Colonic mucosa (tissue), 4 donors: ENCODE results near the gene TMEM186. TPM values are rescaled to one million over a fixed set of nuclear protein-coding genes. Genes with fewer than 3 reads are reported as not detected.

Experiments used
- DNase-seq: peaks from one replicate; pipeline ENCODE4 v3.0.0-alpha.2; 2020
- H3K27ac ChIP-seq: fragments of 200-600 bp; one replicate; pipeline ENCODE4 v1.8.0; 2021
- H3K27me3 ChIP-seq: fragments of 200-600 bp; one replicate; pipeline ENCODE4 v1.8.0; 2021
- H3K36me3 ChIP-seq: fragments of 200-600 bp; one replicate; pipeline ENCODE4 v1.8.0; 2021
- H3K4me1 ChIP-seq: fragments of 200-600 bp; one replicate; pipeline ENCODE4 v1.8.0; 2021; ENCODE audit warnings: mild to moderate bottlenecking
- H3K4me3 ChIP-seq: fragments of 200-600 bp; one replicate; pipeline ENCODE4 v1.8.0; 2021
- H3K9ac ChIP-seq, 2 donors: one replicate each; pipeline ENCODE4 v1.7.0; 2013; ENCODE audit warnings: control low read depth in 2 of 2, low read depth in 2 of 2, low read length in 2 of 2
- H3K9me3 ChIP-seq: fragments of 200-600 bp; one replicate; pipeline ENCODE4 v1.8.0; 2021
- intact Hi-C: fragments of 100-400 bp; cut with DNase I; formaldehyde crosslinking; loops from one replicate; pipeline ENCODE4 v1.14.1; 2022
- total RNA-seq, 2 donors: library from RNA; stranded (reverse); fragmentation: NEBNext Ultra II Directional in 1 of 2; extraction: Animal tissue kit (Norgen Biotek cat#: 25700) in 1 of 2; gene quantifications; one replicate each; pipeline ENCODE4 v1.2.1, GENCODE V29; 2021
- TF ChIP-seq, protein P1 (sequence below): fragments of 200-600 bp; IDR thresholded peaks from one replicate; pipeline ENCODE4 v1.8.0; 2022; ENCODE audit warnings: antibody characterized with exemption, mild to moderate bottlenecking
- donor health status: healthy.
- donor health status: DM: no; HTN: no; CAD: no.
- donor health status: DM: no; HTN: no; CAD: no.

TMEM186 gene
- total RNA-seq, 2 donors from 2014 or later, result 11.9 to 20.3 TPM

- DNase-seq, result no peak
- Histone ChIP-seq H3K27me3 (no peaks in the 10 kb centered on the region), H3K4me3 (no peak overlapping the region), H3K4me1 (no peaks in the 10 kb centered on the region), H3K36me3 (peaks cover 18% of the 10 kb centered on the region), H3K27ac (no peak overlapping the region), H3K9me3 (no peaks in the 10 kb centered on the region), H3K9ac (no peak overlapping the region)
- intact Hi-C loops, result no loop called here
- TF ChIP-seq, protein P1, sequence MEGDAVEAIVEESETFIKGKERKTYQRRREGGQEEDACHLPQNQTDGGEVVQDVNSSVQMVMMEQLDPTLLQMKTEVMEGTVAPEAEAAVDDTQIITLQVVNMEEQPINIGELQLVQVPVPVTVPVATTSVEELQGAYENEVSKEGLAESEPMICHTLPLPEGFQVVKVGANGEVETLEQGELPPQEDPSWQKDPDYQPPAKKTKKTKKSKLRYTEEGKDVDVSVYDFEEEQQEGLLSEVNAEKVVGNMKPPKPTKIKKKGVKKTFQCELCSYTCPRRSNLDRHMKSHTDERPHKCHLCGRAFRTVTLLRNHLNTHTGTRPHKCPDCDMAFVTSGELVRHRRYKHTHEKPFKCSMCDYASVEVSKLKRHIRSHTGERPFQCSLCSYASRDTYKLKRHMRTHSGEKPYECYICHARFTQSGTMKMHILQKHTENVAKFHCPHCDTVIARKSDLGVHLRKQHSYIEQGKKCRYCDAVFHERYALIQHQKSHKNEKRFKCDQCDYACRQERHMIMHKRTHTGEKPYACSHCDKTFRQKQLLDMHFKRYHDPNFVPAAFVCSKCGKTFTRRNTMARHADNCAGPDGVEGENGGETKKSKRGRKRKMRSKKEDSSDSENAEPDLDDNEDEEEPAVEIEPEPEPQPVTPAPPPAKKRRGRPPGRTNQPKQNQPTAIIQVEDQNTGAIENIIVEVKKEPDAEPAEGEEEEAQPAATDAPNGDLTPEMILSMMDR, result no peak
Measured at GRCh38 chr16:8822403-8822802, 25.0 kb upstream of the TMEM186 start.

DNA sequence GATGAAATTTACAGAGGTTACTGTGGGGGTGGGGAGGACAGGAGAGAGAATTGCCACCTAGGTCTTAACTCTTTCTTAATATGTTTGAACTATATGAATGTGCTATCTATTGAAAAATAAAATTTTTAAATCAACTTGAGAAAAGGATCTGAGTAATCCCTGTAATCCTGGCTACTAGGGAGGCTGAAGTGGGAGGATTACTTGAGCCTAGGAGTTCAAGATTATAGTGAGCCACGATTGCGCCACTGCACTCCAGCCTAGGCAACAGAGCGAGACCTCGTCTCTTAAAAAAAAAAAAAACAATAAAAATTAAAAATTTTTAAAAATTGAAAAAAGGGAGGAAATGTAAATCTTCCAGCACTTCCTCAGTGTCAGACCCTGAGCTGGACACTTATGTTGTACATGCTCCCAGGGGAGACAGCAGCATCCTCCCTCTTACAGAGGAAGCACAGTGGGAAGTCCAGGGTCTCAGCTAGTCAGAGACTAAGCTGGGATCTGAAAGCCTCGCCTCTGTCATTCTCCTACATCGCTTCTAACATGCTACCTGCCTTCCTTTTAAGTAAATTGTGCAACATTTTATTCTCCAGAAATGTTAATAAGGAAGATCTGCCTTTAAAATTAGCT lies 22.1 kb upstream of the TMEM186 start:
- peaks cover 19% of the 10 kb centered on the region for H3K36me3 ChIP-seq

DNA sequence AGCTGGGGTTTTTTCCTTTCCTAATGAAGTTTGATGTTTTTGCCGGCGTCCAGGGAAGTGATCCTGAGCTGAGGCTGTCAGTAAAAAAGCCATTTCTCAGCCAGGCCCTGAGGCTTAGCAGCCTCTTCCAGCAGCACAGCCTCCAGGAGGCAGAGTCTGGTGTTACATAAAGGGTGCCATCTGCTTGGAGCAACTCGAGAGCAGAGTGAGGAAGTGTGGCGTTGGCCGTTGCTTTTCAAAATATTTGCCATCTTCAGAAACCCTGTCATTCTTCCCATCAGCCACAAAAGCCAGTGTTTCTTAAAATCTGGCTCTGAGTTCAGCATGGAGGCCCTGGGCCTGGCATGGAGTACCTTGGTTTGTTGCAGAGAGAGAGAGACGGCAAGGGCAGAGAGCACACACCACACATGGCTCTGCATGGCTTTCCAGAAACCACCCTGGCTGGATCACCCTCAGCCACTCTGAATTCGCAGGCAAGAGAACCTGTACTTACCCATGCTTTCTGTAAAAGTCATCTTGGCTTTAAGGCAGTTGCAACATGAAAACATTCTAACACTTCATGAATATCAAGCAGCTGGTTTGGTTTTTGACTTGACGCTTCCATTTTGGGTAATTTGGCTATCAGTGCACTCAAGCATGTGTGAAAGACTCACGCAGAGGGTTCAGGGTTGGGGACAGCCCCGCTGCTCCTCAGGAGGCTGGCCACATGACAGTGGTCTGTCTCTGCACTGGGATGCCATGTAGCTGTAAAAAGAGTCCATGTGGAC lies 21.2 kb upstream of the TMEM186 start:
- Histone ChIP-seq H3K9ac (no peak overlapping the region), H3K4me3 (no peak overlapping the region), H3K27ac (no peak overlapping the region), H3K4me1 (no peaks in the 10 kb centered on the region), H3K36me3 (peaks cover 24% of the 10 kb centered on the region), H3K9me3 (no peaks in the 10 kb centered on the region), H3K27me3 (no peaks in the 10 kb centered on the region)
- TF ChIP-seq, protein P1, result no peak
- no peak for DNase-seq
- intact Hi-C loops, result no loop called here

More for the DNA sequence above, 22.1 kb upstream of the TMEM186 start:
- no peak overlapping the region for H3K9ac ChIP-seq
- H3K27ac ChIP-seq, result no peak overlapping the region
- DNase-seq, result no peak
- no peaks in the 10 kb centered on the region for H3K9me3 ChIP-seq
- H3K27me3 ChIP-seq, result no peaks in the 10 kb centered on the region
- TF ChIP-seq, protein P1, result no peak
- H3K4me3 ChIP-seq, result no peak overlapping the region
- intact Hi-C loops, result no loop called here
- H3K4me1 ChIP-seq, result no peaks in the 10 kb centered on the region

DNA sequence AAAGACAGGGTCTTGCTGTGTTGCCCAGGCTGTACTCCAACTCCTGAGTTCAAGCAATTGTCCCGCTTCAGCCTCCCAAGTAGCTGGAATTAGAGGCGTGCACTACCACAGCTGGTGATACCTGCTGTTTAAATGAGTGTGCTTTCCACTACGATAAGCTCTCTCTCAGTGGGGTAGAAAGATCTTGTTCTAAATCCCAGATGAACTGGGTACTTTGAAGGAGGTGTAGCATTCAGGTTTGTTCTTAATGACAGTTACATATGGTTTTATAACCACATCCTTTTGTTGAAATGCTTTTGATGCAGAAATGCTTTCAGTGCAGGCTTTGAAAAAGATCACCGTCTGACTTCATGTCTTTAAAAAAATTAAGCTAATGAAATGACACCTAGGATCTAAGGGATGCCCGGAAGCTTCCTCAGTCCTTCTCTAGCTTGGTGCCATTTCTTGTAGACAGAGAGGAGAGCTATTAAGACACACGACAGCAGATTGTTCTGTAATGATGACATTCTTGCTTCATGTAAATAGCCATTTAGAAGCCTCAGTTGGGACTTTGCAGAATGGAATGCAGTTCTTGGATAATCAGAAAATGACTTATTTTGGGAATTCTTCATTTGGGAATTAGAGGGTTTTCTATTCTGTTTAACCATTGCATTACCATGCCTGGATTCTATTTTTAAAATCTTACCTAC lies 19.7 kb upstream of the TMEM186 start:
- Histone ChIP-seq H3K27me3 (no peaks in the 10 kb centered on the region), H3K27ac (no peak overlapping the region), H3K4me3 (no peak overlapping the region), H3K4me1 (no peaks in the 10 kb centered on the region), H3K36me3 (peaks cover 24% of the 10 kb centered on the region), H3K9ac (no peak overlapping the region), H3K9me3 (no peaks in the 10 kb centered on the region)
- intact Hi-C loops, result no loop called here
- no peak for DNase-seq
- TF ChIP-seq, protein P1, result no peak

DNA sequence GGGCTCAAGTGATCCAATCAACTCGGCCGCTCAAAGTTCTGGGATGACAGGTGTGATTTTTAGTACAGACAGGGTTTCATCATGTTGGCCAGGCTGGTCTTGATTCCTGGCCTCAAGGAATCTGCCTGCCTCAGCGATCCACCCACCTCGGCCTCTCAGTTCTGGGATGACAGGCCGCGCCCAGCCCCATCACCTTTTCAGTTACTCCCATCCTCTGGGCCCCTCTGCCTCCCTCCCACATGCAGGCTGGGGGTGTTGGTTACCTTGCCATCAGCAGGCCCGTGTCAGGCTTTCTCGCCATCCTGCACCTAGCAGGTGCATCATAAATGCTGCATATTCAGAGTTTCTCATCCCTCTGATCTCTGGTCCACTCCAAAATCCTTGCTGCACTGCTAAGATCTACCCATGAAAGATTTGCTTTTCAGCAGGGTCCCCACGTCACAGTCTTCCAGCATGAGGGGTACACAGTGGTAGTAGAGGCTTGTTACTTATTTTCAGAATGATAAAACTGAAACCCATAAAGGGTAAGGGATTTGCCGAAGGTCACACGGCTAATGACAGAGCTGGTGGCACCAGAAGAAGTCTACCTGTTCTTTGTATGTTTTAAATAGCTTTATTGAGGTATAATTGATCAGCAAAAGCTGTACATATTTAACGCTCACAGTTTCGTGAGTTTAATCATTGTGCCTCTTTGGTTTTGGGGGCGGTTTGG lies 16.8 kb upstream of the TMEM186 start:
- Histone ChIP-seq H3K9me3 (no peaks in the 10 kb centered on the region), H3K27ac (no peak overlapping the region), H3K27me3 (no peaks in the 10 kb centered on the region), H3K4me1 (no peaks in the 10 kb centered on the region), H3K9ac (no peak overlapping the region), H3K4me3 (no peak overlapping the region), H3K36me3 (peaks cover 32% of the 10 kb centered on the region)
- no peak for DNase-seq
- intact Hi-C loops, result no loop called here
- TF ChIP-seq, protein P1, result no peak
